K562 (cell line): ENCODE measurements around the gene OR4K2. TPM values are rescaled to one million over a fixed set of nuclear protein-coding genes. Genes with fewer than 3 reads are reported as not detected.

Source experiments
- ATAC-seq: fragments of 200-7000 bp; cut with Tn5 transposase; 3 replicates; pipeline ENCODE4 v1.9.1; 2020; ENCODE audit warnings: moderate library complexity
- BruUV-seq: library from RNA; stranded (reverse); fragments of 400-500 nt; replicated peaks from 2 replicates; lab custom pipeline; 2021; lab: Mats Ljungman, UMichigan
- CTCF ChIA-PET: fragments of 300-600 bp; formaldehyde crosslinking; extraction: SDS; loops from one replicate; lab custom pipeline; 2021; ENCODE audit warnings: low intra/inter-chr PET ratio; lab: Yijun Ruan, JAX
- POLR2A ChIA-PET: fragments of 300-600, 350-650 bp; sonication (Branson Sonifier 250); formaldehyde crosslinking; extraction: SDS; loops from one replicate; lab custom pipeline; 2021; ENCODE audit warnings: antibody characterized with exemption, inconsistent platforms; lab: Yijun Ruan, JAX
- DNase-seq, 4 experiments: peaks; one replicate each; pipeline versions ENCODE4 v3.0.0 to v3.0.0-alpha.2; 2011 to 2018; ENCODE audit warnings: low spot score in 3 of 4, mixed read lengths in 3 of 4; ENCODE audit errors: extremely low read depth in 1 of 4
- FAIRE-seq: peaks from 2 replicates; lab custom pipeline; 2011; peaks lifted over from hg19 to GRCh38; lab: Jason Lieb, UNC
- H2AFZ ChIP-seq: 2 replicates; pipeline ENCODE4 v1.6.0; 2011; ENCODE audit warnings: low read depth, low read length, control low read depth, inconsistent platforms
- H3K27ac ChIP-seq: fragments of 200-600 bp; 3 replicates; pipeline ENCODE4 v1.8.0; 2011; ENCODE audit warnings: low read depth, mild to moderate bottlenecking, control low read depth, inconsistent platforms, low read length, moderate library complexity, mixed read lengths; ENCODE audit errors: extremely low read depth
- H3K27me3 ChIP-seq, 2 experiments: fragments of 300-600 bp in 1 of 2; 2 replicates in 1 of 2; 3 replicates in 1 of 2; pipeline versions ENCODE4 v1.6.0 to v1.8.0; 2011; ENCODE audit warnings: inconsistent platforms in 2 of 2, low read length in 2 of 2, mild to moderate bottlenecking in 1 of 2, mixed read lengths in 1 of 2, moderate library complexity in 1 of 2; ENCODE audit not compliant: control insufficient read depth in 2 of 2, insufficient read depth in 2 of 2
- H3K36me3 ChIP-seq: fragments of 300-600 bp; 3 replicates; pipeline ENCODE4 v1.8.0; 2011; ENCODE audit warnings: mild to moderate bottlenecking, low read length, inconsistent platforms; ENCODE audit not compliant: control insufficient read depth, insufficient read depth
- H3K4me1 ChIP-seq, 2 experiments: fragments of 200-600 bp in 1 of 2; replicated peaks in 1 of 2; 2 replicates in 1 of 2; 3 replicates in 1 of 2; pipeline versions ENCODE4 v1.5.1 to v1.8.0; 2011; ENCODE audit warnings: inconsistent platforms in 2 of 2, low read length in 2 of 2, mild to moderate bottlenecking in 1 of 2, mixed read lengths in 1 of 2, moderate library complexity in 1 of 2; ENCODE audit not compliant: control insufficient read depth in 2 of 2, insufficient read depth in 2 of 2
- H3K4me2 ChIP-seq: 2 replicates; pipeline ENCODE4 v1.6.1; 2011; ENCODE audit warnings: low read length, control low read depth, inconsistent platforms, mixed read lengths; ENCODE audit not compliant: insufficient read depth
- H3K4me3 ChIP-seq: fragments of 200-600 bp; sonication (generic), shearing (Covaris generic); 2 replicates; pipeline ENCODE4 v1.5.1; 2016; ENCODE audit warnings: control low read depth, inconsistent platforms
- H3K79me2 ChIP-seq: fragments of 200-600 bp; 3 replicates; pipeline ENCODE4 v1.8.0; 2011; ENCODE audit warnings: low read length, inconsistent platforms; ENCODE audit not compliant: control insufficient read depth, insufficient read depth
- H3K9ac ChIP-seq, 2 experiments: 2 replicates each; pipeline versions ENCODE4 v1.6.0 to v1.6.1; 2011; ENCODE audit warnings: low read depth in 2 of 2, low read length in 2 of 2, control low read depth in 1 of 2, inconsistent platforms in 1 of 2, mild to moderate bottlenecking in 1 of 2, mixed read lengths in 1 of 2; ENCODE audit not compliant: insufficient read depth in 1 of 2
- H3K9me1 ChIP-seq: one replicate; pipeline ENCODE4 v1.6.0; 2011; ENCODE audit warnings: inconsistent platforms, mild to moderate bottlenecking, low read length, moderate library complexity; ENCODE audit not compliant: control insufficient read depth, insufficient read depth
- H3K9me3 ChIP-seq: replicated peaks from 2 replicates; pipeline ENCODE4 v1.5.1; 2011; ENCODE audit warnings: low read depth, low read length, inconsistent platforms; ENCODE audit not compliant: control insufficient read depth, insufficient read depth
- H4K20me1 ChIP-seq: replicated peaks from 2 replicates; pipeline ENCODE4 v1.6.1; 2011; ENCODE audit warnings: low read length, inconsistent platforms, mixed read lengths; ENCODE audit not compliant: control insufficient read depth, insufficient read depth
- ARID1B ChIP-seq: fragments of 450-650 bp; IDR thresholded peaks from 2 replicates; pipeline ENCODE4 v1.6.1; 2016; ENCODE audit warnings: antibody characterized with exemption, mild to moderate bottlenecking, inconsistent platforms
- E2F3 ChIP-seq: fragments of 250-450 bp; sonication (Bioruptor Pico); IDR thresholded peaks from 2 replicates; pipeline ENCODE4 v1.4.0; 2020; ENCODE audit warnings: mild to moderate bottlenecking
- SP1 ChIP-seq: sonication (generic); formaldehyde crosslinking; IDR thresholded peaks from 2 replicates; pipeline ENCODE4 v1.8.1; 2022; ENCODE audit warnings: mild to moderate bottlenecking, missing genetic modification reagents
- STAG1 ChIP-seq: sonication (generic); formaldehyde crosslinking; IDR thresholded peaks from 2 replicates; pipeline ENCODE4 v1.5.0; 2020; ENCODE audit warnings: missing genetic modification reagents, borderline replicate concordance
- ZC3H8 ChIP-seq: fragments of 450-650 bp; IDR thresholded peaks from 2 replicates; pipeline ENCODE4 v1.6.1; 2017
- WGBS: fragments of 100-300 bp; shearing (Covaris generic); methylation state at CpG from one replicate; pipeline ENCODE4 v1.1.6; 2016; ENCODE audit warnings: low coverage, mixed read lengths; ENCODE audit not compliant: insufficient coverage; ENCODE audit errors: missing lambda C conversion rate; 5-methylcytosine and 5-hydroxymethylcytosine counted together
- in situ Hi-C: fragments of 300-500 bp; cut with MboI; formaldehyde crosslinking; loops from 4 replicates; pipeline ENCODE4 v1.15.0; 2018; ENCODE audit warnings: inconsistent platforms, mixed read lengths
- intact Hi-C: fragments of 100-400 bp; cut with micrococcal nuclease; formaldehyde crosslinking; loops from 2 replicates; pipeline ENCODE4 v1.14.2; 2022
- polyA plus RNA-seq, 8 experiments: library from polyadenylated mRNA; depleted of rRNA in 4 of 8; stranded (reverse) in 5 of 8; unstranded in 3 of 8; fragments of >200 nt; fragmentation: Nextera tagmentation in 2 of 8; fragmentation: Illumina TruSeq in 1 of 8; extraction: Ambion mirVana in 2 of 8; extraction: Trizol in 1 of 8; gene quantifications; 2 replicates each; pipeline versions ENCODE4 v1.2.1 to v1.2.3, GENCODE V29; 2011 to 2014; ENCODE audit warnings: inconsistent platforms in 1 of 8, missing spikeins in 1 of 8
- total RNA-seq, 7 experiments: library from RNA; depleted of rRNA in 6 of 7; stranded (reverse); fragments of >200 nt in 6 of 7; fragmentation: Illumina TruSeq in 2 of 7; extraction: Trizol in 2 of 7; gene quantifications; 2 replicates each; pipeline versions ENCODE4 v1.2.1 to v1.2.3, GENCODE V29; 2011 to 2021; ENCODE audit warnings: low replicate concordance in 1 of 7
- TF ChIP-seq, protein P1 (sequence below): fragments of 250-450 bp; sonication (Bioruptor Pico); IDR thresholded peaks from 2 replicates; pipeline ENCODE4 v1.8.0; 2021; ENCODE audit warnings: moderate library complexity, mild to moderate bottlenecking, inconsistent platforms

The OR4K2 gene
- total and polyA plus RNA-seq, 9 of the 15 experiments (the other 6 are each of a cell fraction or from before 2014, with no cell fraction given): not detected

DNA sequence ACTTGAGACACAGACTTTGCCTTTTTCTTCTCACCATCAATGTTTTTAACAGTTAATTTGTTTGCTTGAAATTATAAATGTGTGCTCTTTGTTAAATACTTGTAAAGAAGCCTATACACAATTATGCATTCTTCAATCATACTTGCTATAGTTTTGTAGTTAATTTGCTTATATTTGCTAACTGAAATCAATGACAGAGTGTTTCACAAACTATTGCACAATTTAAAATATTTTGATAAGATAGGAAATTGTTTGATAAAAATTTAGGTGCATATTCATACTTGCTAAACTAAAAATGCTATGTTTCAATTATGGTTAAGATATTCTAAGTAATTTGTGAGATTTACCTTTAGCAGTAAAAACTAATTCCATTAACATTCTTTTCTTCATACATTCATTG, 31.7 kb downstream of the OR4K2 start (continued):
- TF ChIP-seq STAG1: no peak

DNA sequence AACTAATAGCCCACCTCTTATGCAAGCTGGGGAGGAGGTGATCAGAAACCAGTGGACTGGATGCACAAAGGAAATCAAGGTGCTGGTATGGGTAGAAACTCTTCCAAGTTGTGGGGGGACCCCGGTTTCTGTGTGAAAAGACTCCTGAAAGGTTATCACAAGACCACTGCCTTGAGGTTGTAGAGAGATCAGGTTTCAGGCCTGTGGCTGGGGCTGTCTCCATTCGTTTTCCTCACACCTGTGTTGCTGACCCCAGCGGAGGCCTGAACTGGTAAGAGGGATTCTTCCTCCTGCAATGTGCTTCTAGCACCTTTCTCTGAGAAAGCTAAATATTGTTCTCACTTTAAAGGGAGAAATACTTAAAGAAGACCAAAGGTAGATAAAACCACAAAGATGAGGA, 36.2 kb downstream of the OR4K2 start:
- no peaks in the 10 kb centered on the region for H3K79me2 ChIP-seq
- no peaks in the 10 kb centered on the region for H3K27me3 ChIP-seq
- ChIA-PET POLR2A (interaction anchor here (1.3 kb wide), 1 partner anchor 10 kb away, joined by 3 read pairs; the partner anchor contains the start of gene OR4K5), CTCF (no interaction called here)
- no peaks in the 10 kb centered on the region for H3K9me1 ChIP-seq
- no peaks in the 10 kb centered on the region for H3K9me3 ChIP-seq
- TF ChIP-seq ARID1B: no peak
- no peak for TF ChIP-seq ZC3H8
- no peak for TF ChIP-seq E2F3 (CRISPR knock-in tag)
- TF ChIP-seq, protein P1, sequence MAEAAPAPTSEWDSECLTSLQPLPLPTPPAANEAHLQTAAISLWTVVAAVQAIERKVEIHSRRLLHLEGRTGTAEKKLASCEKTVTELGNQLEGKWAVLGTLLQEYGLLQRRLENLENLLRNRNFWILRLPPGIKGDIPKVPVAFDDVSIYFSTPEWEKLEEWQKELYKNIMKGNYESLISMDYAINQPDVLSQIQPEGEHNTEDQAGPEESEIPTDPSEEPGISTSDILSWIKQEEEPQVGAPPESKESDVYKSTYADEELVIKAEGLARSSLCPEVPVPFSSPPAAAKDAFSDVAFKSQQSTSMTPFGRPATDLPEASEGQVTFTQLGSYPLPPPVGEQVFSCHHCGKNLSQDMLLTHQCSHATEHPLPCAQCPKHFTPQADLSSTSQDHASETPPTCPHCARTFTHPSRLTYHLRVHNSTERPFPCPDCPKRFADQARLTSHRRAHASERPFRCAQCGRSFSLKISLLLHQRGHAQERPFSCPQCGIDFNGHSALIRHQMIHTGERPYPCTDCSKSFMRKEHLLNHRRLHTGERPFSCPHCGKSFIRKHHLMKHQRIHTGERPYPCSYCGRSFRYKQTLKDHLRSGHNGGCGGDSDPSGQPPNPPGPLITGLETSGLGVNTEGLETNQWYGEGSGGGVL (CRISPR knock-in tag): no peak
- TF ChIP-seq SP1 (CRISPR knock-in tag): no peak
- DNase-seq (no peak), ATAC-seq (no peak), FAIRE-seq (no peak)
- intact Hi-C loops: no loop called here
- in situ Hi-C loops: no loop called here
- H3K27ac ChIP-seq: no peak overlapping the region
- H3K4me2 ChIP-seq: no peak overlapping the region
- no TSS peak for BruUV-seq
- H3K9ac ChIP-seq: no peak overlapping the region
- no peaks in the 10 kb centered on the region for H4K20me1 ChIP-seq
- H2AFZ ChIP-seq: no peak overlapping the region
- WGBS: 0% methylated on average over 3 of the region's 3 CpGs
- H3K4me3 ChIP-seq: no peak overlapping the region
- H3K4me1 ChIP-seq: no peaks in the 10 kb centered on the region
- H3K36me3 ChIP-seq: no peaks in the 10 kb centered on the region
